ENCODE data around the gene CCT5. TPM values are rescaled to one million over a fixed set of nuclear protein-coding genes. Genes with fewer than 3 reads are reported as not detected.

CCT5 gene
- total RNA-seq, 1 donor from 2014 or later: 223 TPM

DNA sequence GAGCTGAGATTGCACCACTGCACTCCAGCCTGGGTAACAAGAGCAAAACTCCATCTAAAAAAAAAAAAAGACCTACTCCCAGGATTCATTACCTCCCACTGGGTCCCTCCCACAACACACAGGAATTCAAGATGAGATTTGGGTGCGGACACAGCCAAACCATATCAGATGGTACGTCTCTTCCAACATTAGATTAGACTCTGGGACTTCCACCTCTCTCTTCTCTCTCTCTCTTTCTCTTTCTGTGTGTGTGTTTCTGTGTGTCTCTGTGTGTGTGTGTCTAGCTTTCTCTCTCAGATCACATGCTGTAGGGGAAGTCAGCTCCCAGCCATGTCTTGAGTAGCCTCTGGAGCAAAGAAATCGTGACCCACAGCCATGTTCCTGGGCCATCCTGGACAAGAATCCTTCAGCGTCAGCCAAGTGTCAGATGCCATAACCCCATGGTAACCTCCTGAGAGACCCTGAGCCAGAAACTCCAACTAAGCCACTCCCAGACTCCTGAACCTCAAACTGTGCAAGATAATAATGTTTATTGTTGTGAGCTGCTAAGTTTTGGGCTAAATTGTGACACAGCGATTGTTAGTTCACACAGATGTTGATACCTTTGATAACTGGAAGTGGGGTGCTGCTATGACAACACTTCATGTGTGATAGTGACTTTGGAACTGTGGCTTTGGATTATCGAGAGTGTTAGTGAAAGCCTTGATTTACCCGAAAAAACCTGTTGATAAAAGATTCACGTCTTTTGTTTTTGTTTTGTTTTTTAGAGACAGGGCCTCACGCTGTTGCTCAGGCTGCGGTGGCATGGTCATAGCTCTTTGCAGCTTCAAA, 61.7 kb downstream of the CCT5 start:
- TF ChIP-seq, protein P1, sequence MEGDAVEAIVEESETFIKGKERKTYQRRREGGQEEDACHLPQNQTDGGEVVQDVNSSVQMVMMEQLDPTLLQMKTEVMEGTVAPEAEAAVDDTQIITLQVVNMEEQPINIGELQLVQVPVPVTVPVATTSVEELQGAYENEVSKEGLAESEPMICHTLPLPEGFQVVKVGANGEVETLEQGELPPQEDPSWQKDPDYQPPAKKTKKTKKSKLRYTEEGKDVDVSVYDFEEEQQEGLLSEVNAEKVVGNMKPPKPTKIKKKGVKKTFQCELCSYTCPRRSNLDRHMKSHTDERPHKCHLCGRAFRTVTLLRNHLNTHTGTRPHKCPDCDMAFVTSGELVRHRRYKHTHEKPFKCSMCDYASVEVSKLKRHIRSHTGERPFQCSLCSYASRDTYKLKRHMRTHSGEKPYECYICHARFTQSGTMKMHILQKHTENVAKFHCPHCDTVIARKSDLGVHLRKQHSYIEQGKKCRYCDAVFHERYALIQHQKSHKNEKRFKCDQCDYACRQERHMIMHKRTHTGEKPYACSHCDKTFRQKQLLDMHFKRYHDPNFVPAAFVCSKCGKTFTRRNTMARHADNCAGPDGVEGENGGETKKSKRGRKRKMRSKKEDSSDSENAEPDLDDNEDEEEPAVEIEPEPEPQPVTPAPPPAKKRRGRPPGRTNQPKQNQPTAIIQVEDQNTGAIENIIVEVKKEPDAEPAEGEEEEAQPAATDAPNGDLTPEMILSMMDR (IDR thresholded peaks at IDR 0.05; ENCODE audit: unreplicated experiment): no peak
- Mint-ChIP-seq H3K27ac (no peak overlapping the region), H3K4me3 (ENCODE audit: low read depth) (no peak overlapping the region), H3K4me1 (ENCODE audit: low read depth) (peaks cover 7% of the 10 kb centered on the region), H3K9me3 (ENCODE audit: low read depth) (no peaks in the 10 kb centered on the region), H3K36me3 (ENCODE audit: insufficient read depth) (no peaks in the 10 kb centered on the region), H3K27me3 (peaks cover 10% of the 10 kb centered on the region)
- no peak for DNase-seq (ENCODE audit: low spot score, unreplicated experiment)

GRCh38 chr5:10315201-10315600, 65.1 kb downstream of the CCT5 start:
- peaks cover 3% of the 10 kb centered on the region for H3K4me1 Mint-ChIP-seq (ENCODE audit: low read depth)
- H3K36me3 Mint-ChIP-seq (ENCODE audit: insufficient read depth): no peaks in the 10 kb centered on the region
- H3K9me3 Mint-ChIP-seq (ENCODE audit: low read depth): no peaks in the 10 kb centered on the region
- no peak for DNase-seq (ENCODE audit: low spot score, unreplicated experiment)
- TF ChIP-seq, protein P1 (IDR thresholded peaks at IDR 0.05; ENCODE audit: unreplicated experiment): no peak
- peaks cover 7% of the 10 kb centered on the region for H3K27me3 Mint-ChIP-seq
- no peak overlapping the region for H3K4me3 Mint-ChIP-seq (ENCODE audit: low read depth)
- H3K27ac Mint-ChIP-seq: no peak overlapping the region

Other genes with a start within 250 kb of the CCT5 start
- gene ATPSCKMT, start 392 bp upstream of the CCT5 start, total RNA-seq: 28.3 and 30.3 TPM in 2 replicates
- gene CMBL, start 57.6 kb downstream of the CCT5 start, total RNA-seq: 10.0 and 13.6 TPM in 2 replicates
- 230 and 239 TPM in 2 replicates for gene MARCHF6, start 103.4 kb downstream of the CCT5 start, total RNA-seq
- 0.43 TPM in 1 of 2 replicates, not detected in the other for gene ROPN1L, start 191.6 kb downstream of the CCT5 start, total RNA-seq

All from progenitor cell of endocrine pancreas (in vitro differentiated cells).